ENCODE results near the gene DCAF8.

GRCh38 chr1:160193832-160194736 lies 68.3 kb downstream of the DCAF8 start:
- TF ChIP-seq CTCF (IDR thresholded peaks at IDR 0.05; ENCODE audit: insufficient read depth, low read length) (no peak), POLR2AphosphoS5 (IDR thresholded peaks at IDR 0.05; ENCODE audit: low read depth) (no peak)

Data from HL-60 (cell line).